ENCODE measurements around the gene COQ8A.

- no peak for TF ChIP-seq POLR2A (IDR thresholded peaks at IDR 0.05; ENCODE audit: low read depth, low read length)
- TF ChIP-seq POLR2AphosphoS5 (IDR thresholded peaks at IDR 0.05; ENCODE audit: low read depth, low read length) = no peak
- no peak for TF ChIP-seq TAF1 (IDR thresholded peaks at IDR 0.05; ENCODE audit: low read depth, low read length)
- TF ChIP-seq PAX5 (IDR thresholded peaks at IDR 0.05; ENCODE audit: insufficient read depth, low read length, severe bottlenecking) = no peak
Measured at GRCh38 chr1:226977643-226978431, 37.7 kb downstream of the COQ8A start.
